Measurements from ENCODE around the gene SPNS3.

SPNS3 gene

GRCh38 chr17:4443476-4443875, 9.7 kb downstream of the SPNS3 start:
- H3K27ac ChIP-seq = no peak overlapping the region

GRCh38 chr17:4444782-4445473, 11.2 kb downstream of the SPNS3 start:
- H3K27ac ChIP-seq = peak overlapping the region; percentile 26; the same call in 1 of the 2 replicates
- no peak for TF ChIP-seq CTCF (conservative IDR thresholded peaks at IDR 0.05)

More at GRCh38 chr17:4443476-4443875, 9.7 kb downstream of the SPNS3 start:
- no peak for TF ChIP-seq CTCF (conservative IDR thresholded peaks at IDR 0.05)

GRCh38 chr17:4445731-4446130, 12.0 kb downstream of the SPNS3 start:
- TF ChIP-seq CTCF (conservative IDR thresholded peaks at IDR 0.05) = no peak
- no peak overlapping the region for H3K27ac ChIP-seq

GRCh38 chr17:4446326-4447071, 12.8 kb downstream of the SPNS3 start:
- no peak for TF ChIP-seq CTCF (conservative IDR thresholded peaks at IDR 0.05)
- no peak overlapping the region for H3K27ac ChIP-seq

- no peak for TF ChIP-seq CTCF (conservative IDR thresholded peaks at IDR 0.05)
- H3K27ac ChIP-seq = no peak overlapping the region
Observed at GRCh38 chr17:4448197-4448980, 14.6 kb downstream of the SPNS3 start.

GRCh38 chr17:4449736-4450135, 16.0 kb downstream of the SPNS3 start:
- TF ChIP-seq CTCF (conservative IDR thresholded peaks at IDR 0.05) = no peak
- H3K27ac ChIP-seq = no peak overlapping the region

- H3K27ac ChIP-seq = no peak overlapping the region
- no peak for TF ChIP-seq CTCF (conservative IDR thresholded peaks at IDR 0.05)
Observed at GRCh38 chr17:4450710-4451316, 17.1 kb downstream of the SPNS3 start.
